Measurements from ENCODE around the gene SCD. TPM values are rescaled to one million over a fixed set of nuclear protein-coding genes. Genes with fewer than 3 reads are reported as not detected.
A peak's percentile ranks its signal among the peaks of the same experiment; 100 is the strongest.

SCD gene
- total and polyA plus RNA-seq, 2 of the 13 experiments (the other 11 are each of a cell fraction or from before 2014, with no cell fraction given) = 492 to 512 TPM

GRCh38 chr10:100370714-100371481 lies 23.9 kb downstream of the SCD start (continued):
- TF ChIP-seq, protein P1, sequence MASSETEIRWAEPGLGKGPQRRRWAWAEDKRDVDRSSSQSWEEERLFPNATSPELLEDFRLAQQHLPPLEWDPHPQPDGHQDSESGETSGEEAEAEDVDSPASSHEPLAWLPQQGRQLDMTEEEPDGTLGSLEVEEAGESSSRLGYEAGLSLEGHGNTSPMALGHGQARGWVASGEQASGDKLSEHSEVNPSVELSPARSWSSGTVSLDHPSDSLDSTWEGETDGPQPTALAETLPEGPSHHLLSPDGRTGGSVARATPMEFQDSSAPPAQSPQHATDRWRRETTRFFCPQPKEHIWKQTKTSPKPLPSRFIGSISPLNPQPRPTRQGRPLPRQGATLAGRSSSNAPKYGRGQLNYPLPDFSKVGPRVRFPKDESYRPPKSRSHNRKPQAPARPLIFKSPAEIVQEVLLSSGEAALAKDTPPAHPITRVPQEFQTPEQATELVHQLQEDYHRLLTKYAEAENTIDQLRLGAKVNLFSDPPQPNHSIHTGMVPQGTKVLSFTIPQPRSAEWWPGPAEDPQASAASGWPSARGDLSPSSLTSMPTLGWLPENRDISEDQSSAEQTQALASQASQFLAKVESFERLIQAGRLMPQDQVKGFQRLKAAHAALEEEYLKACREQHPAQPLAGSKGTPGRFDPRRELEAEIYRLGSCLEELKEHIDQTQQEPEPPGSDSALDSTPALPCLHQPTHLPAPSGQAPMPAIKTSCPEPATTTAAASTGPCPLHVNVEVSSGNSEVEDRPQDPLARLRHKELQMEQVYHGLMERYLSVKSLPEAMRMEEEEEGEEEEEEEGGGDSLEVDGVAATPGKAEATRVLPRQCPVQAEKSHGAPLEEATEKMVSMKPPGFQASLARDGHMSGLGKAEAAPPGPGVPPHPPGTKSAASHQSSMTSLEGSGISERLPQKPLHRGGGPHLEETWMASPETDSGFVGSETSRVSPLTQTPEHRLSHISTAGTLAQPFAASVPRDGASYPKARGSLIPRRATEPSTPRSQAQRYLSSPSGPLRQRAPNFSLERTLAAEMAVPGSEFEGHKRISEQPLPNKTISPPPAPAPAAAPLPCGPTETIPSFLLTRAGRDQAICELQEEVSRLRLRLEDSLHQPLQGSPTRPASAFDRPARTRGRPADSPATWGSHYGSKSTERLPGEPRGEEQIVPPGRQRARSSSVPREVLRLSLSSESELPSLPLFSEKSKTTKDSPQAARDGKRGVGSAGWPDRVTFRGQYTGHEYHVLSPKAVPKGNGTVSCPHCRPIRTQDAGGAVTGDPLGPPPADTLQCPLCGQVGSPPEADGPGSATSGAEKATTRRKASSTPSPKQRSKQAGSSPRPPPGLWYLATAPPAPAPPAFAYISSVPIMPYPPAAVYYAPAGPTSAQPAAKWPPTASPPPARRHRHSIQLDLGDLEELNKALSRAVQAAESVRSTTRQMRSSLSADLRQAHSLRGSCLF (CRISPR knock-in tag; IDR thresholded peaks at IDR 0.05; ENCODE audit: borderline replicate concordance) = no peak
- TF ChIP-seq GABPA (IDR thresholded peaks at IDR 0.05; ENCODE audit: low read depth, low read length) = no peak
- TF ChIP-seq GABPA (CRISPR knock-in tag; IDR thresholded peaks at IDR 0.05; ENCODE audit: low read depth) = no peak
- no peak for TF ChIP-seq BHLHE40 (IDR thresholded peaks at IDR 0.05; ENCODE audit: low read length)
- TF ChIP-seq, protein P2, sequence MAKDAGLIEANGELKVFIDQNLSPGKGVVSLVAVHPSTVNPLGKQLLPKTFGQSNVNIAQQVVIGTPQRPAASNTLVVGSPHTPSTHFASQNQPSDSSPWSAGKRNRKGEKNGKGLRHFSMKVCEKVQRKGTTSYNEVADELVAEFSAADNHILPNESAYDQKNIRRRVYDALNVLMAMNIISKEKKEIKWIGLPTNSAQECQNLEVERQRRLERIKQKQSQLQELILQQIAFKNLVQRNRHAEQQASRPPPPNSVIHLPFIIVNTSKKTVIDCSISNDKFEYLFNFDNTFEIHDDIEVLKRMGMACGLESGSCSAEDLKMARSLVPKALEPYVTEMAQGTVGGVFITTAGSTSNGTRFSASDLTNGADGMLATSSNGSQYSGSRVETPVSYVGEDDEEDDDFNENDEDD (CRISPR knock-in tag; IDR thresholded peaks at IDR 0.05; ENCODE audit: borderline replicate concordance) = peak; percentile 64; the same call in 1 of the 2 replicates
- TF ChIP-seq ZFP36L1 (CRISPR knock-in tag; IDR thresholded peaks at IDR 0.05) = no peak
- TF ChIP-seq NFKBIZ (CRISPR knock-in tag; IDR thresholded peaks at IDR 0.05) = no peak; the same call in 1 of the 2 replicates
- TF ChIP-seq MED8 (CRISPR knock-in tag; IDR thresholded peaks at IDR 0.05; ENCODE audit: insufficient replicate concordance) = no peak
- no peak for TF ChIP-seq ZNF34 (CRISPR knock-in tag; IDR thresholded peaks at IDR 0.05; ENCODE audit: borderline replicate concordance)
- no peak for TF ChIP-seq CBFB (CRISPR knock-in tag; IDR thresholded peaks at IDR 0.05)
- no peak for TF ChIP-seq ZNF17 (CRISPR knock-in tag; IDR thresholded peaks at IDR 0.05)
- TF ChIP-seq ZNF639 (CRISPR knock-in tag; conservative IDR thresholded peaks at IDR 0.05) = 0 out of 2 replicates have a peak, but pooled peaks have one; percentile 52
- TF ChIP-seq MIER3 (CRISPR knock-in tag; IDR thresholded peaks at IDR 0.05; ENCODE audit: borderline replicate concordance) = peak; percentile 62; the same call in 1 of the 2 replicates
- no peak for TF ChIP-seq ZNF660 (CRISPR knock-in tag; IDR thresholded peaks at IDR 0.05; ENCODE audit: borderline replicate concordance, low read depth)
- peak; percentile 62; the same call in 1 of the 2 replicates for TF ChIP-seq ELF3 (CRISPR knock-in tag; IDR thresholded peaks at IDR 0.05)
- no peak for TF ChIP-seq ZNF672 (CRISPR knock-in tag; IDR thresholded peaks at IDR 0.05)
- 0 out of 2 replicates have a peak, but pooled peaks have one; percentile 46 for TF ChIP-seq PCBP1 (IDR thresholded peaks at IDR 0.05; ENCODE audit: borderline replicate concordance, low read depth, low read length)
- no peak for TF ChIP-seq ZNF326 (CRISPR knock-in tag; IDR thresholded peaks at IDR 0.05; ENCODE audit: borderline replicate concordance)
- TF ChIP-seq ZFP41 (CRISPR knock-in tag; IDR thresholded peaks at IDR 0.05; ENCODE audit: borderline replicate concordance) = no peak
- no peak; a peak in 1 of 4 replicates for TF ChIP-seq NR2F1 (CRISPR knock-in tag; IDR thresholded peaks at IDR 0.05)
- no peak for TF ChIP-seq HNRNPK (IDR thresholded peaks at IDR 0.05; ENCODE audit: low read depth, low read length, poor library complexity, severe bottlenecking)
- no peak for TF ChIP-seq ZNF225 (CRISPR knock-in tag; IDR thresholded peaks at IDR 0.05)
- no peak for TF ChIP-seq ZNF180 (CRISPR knock-in tag; IDR thresholded peaks at IDR 0.05; ENCODE audit: borderline replicate concordance, low read depth)
